ENCODE data around the gene PTPN2.

- TF ChIP-seq POLR2A (IDR thresholded peaks at IDR 0.05): no peak
- TF ChIP-seq, protein P1, sequence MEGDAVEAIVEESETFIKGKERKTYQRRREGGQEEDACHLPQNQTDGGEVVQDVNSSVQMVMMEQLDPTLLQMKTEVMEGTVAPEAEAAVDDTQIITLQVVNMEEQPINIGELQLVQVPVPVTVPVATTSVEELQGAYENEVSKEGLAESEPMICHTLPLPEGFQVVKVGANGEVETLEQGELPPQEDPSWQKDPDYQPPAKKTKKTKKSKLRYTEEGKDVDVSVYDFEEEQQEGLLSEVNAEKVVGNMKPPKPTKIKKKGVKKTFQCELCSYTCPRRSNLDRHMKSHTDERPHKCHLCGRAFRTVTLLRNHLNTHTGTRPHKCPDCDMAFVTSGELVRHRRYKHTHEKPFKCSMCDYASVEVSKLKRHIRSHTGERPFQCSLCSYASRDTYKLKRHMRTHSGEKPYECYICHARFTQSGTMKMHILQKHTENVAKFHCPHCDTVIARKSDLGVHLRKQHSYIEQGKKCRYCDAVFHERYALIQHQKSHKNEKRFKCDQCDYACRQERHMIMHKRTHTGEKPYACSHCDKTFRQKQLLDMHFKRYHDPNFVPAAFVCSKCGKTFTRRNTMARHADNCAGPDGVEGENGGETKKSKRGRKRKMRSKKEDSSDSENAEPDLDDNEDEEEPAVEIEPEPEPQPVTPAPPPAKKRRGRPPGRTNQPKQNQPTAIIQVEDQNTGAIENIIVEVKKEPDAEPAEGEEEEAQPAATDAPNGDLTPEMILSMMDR (IDR thresholded peaks at IDR 0.05): no peak
These were observed 46.9 kb upstream of the PTPN2 start for GRCh38 chr18:12930908-12931307.
